Endodermal cell (in vitro differentiated cells): ENCODE measurements around the gene CRELD2. TPM values are rescaled to one million over a fixed set of nuclear protein-coding genes. Genes with fewer than 3 reads are reported as not detected.

Source experiments
- DNase-seq: peaks from one replicate; pipeline ENCODE4 v3.0.0-alpha.2; 2017
- H3K27ac ChIP-seq: 2 replicates; pipeline ENCODE4 v1.5.1; 2013; ENCODE audit warnings: mild to moderate bottlenecking, low read depth, low read length, moderate library complexity
- H3K27me3 ChIP-seq: 2 replicates; pipeline ENCODE4 v1.6.1; 2013; ENCODE audit warnings: mild to moderate bottlenecking, low read length, moderate library complexity; ENCODE audit not compliant: insufficient read depth, control insufficient read depth, poor library complexity, severe bottlenecking
- H3K36me3 ChIP-seq: 2 replicates; pipeline ENCODE4 v1.7.0; 2013; ENCODE audit warnings: mild to moderate bottlenecking, low read length, moderate library complexity; ENCODE audit not compliant: control insufficient read depth, insufficient read depth
- H3K4me1 ChIP-seq: one replicate; pipeline ENCODE4 v1.7.0; 2013; ENCODE audit warnings: low read length; ENCODE audit not compliant: control insufficient read depth, insufficient read depth
- H3K4me3 ChIP-seq: 2 replicates; pipeline ENCODE4 v1.5.1; 2013; ENCODE audit warnings: mild to moderate bottlenecking, low read length, moderate library complexity
- H3K9ac ChIP-seq: 2 replicates; pipeline ENCODE4 v1.6.1; 2013; ENCODE audit warnings: mild to moderate bottlenecking, low read length, moderate library complexity; ENCODE audit not compliant: poor library complexity, severe bottlenecking; ENCODE audit errors: extremely low read depth
- H3K9me3 ChIP-seq: 2 replicates; pipeline ENCODE4 v1.6.1; 2013; ENCODE audit warnings: mild to moderate bottlenecking, low read length, moderate library complexity; ENCODE audit not compliant: control insufficient read depth
- H3K27ac Mint-ChIP-seq: 2 replicates; pipeline ENCODE4 v1.8.0; 2020; ENCODE audit warnings: mixed read lengths
- H3K27me3 Mint-ChIP-seq: 2 replicates; pipeline ENCODE4 v1.8.0; 2021; ENCODE audit warnings: mild to moderate bottlenecking, mixed read lengths; ENCODE audit not compliant: insufficient read depth
- H3K36me3 Mint-ChIP-seq: 2 replicates; pipeline ENCODE4 v1.8.0; 2020; ENCODE audit warnings: low read depth, mixed read lengths
- H3K4me1 Mint-ChIP-seq: 2 replicates; pipeline ENCODE4 v1.8.0; 2020; ENCODE audit warnings: mixed read lengths
- H3K4me3 Mint-ChIP-seq: 2 replicates; pipeline ENCODE4 v1.8.0; 2020; ENCODE audit warnings: mild to moderate bottlenecking, moderate library complexity, mixed read lengths
- H3K9me3 Mint-ChIP-seq: 2 replicates; pipeline ENCODE4 v1.8.0; 2020; ENCODE audit warnings: mild to moderate bottlenecking, mixed read lengths
- CTCF ChIP-seq: fragments of 200-600 bp; sonication (generic); conservative IDR thresholded peaks from 2 replicates; pipeline ENCODE4 v1.5.0; 2021; ENCODE audit warnings: antibody characterized with exemption, mild to moderate bottlenecking
- WGBS, 2 experiments: methylation state at CpG; one replicate each; pipeline versions ENCODE4 v1.1.5 to v1.1.7; 2013; ENCODE audit warnings: missing lambda C conversion rate in 2 of 2, mixed read lengths in 1 of 2; ENCODE audit not compliant: insufficient coverage in 1 of 2, insufficient read length in 1 of 2; 5-methylcytosine and 5-hydroxymethylcytosine counted together
- total RNA-seq, 2 donors: library from RNA; stranded (reverse); fragmentation: NEBNext Ultra II Directional in 1 of 2; extraction: Animal tissue kit (Norgen Biotek cat#: 25700) in 1 of 2; gene quantifications; 2 replicates in 1 of 2; 3 replicates in 1 of 2; pipeline ENCODE4 v1.2.1, GENCODE V29; 2021

The CRELD2 gene
- total RNA-seq, 2 donors from 2014 or later, result 39.8 to 62.9 TPM

GRCh38 chr22:49956914-49957825 is 38.7 kb downstream of the CRELD2 start:
- Histone ChIP-seq H3K27me3 (no peaks in the 10 kb centered on the region), H3K27ac (no peak overlapping the region), H3K4me3 (no peak overlapping the region), H3K36me3 (no peaks in the 10 kb centered on the region), H3K4me1 (peaks cover 4% of the 10 kb centered on the region), H3K9me3 (no peaks in the 10 kb centered on the region), H3K9ac (no peak overlapping the region)
- no peak overlapping the region for H3K27ac Mint-ChIP-seq
- peaks cover 4% of the 10 kb centered on the region for H3K4me1 Mint-ChIP-seq
- no peak overlapping the region for H3K4me3 Mint-ChIP-seq
- no peaks in the 10 kb centered on the region for H3K9me3 Mint-ChIP-seq
- DNase-seq, result peak; percentile 43
- H3K36me3 Mint-ChIP-seq, result no peaks in the 10 kb centered on the region
- 89 to 95% methylated on average over 7 to 19 of the region's 20 CpGs for WGBS, 2 experiments
- TF ChIP-seq CTCF, result no peak
- no peaks in the 10 kb centered on the region for H3K27me3 Mint-ChIP-seq

GRCh38 chr22:49957826-49958365 is 39.5 kb downstream of the CRELD2 start:
- H3K4me1 Mint-ChIP-seq, result peaks cover 4% of the 10 kb centered on the region
- H3K4me3 Mint-ChIP-seq, result no peak overlapping the region
- H3K27me3 Mint-ChIP-seq, result no peaks in the 10 kb centered on the region
- Histone ChIP-seq H3K4me3 (no peak overlapping the region), H3K9ac (no peak overlapping the region), H3K36me3 (peaks cover 4% of the 10 kb centered on the region), H3K27ac (no peak overlapping the region), H3K4me1 (peaks cover 8% of the 10 kb centered on the region), H3K27me3 (no peaks in the 10 kb centered on the region), H3K9me3 (no peaks in the 10 kb centered on the region)
- no peaks in the 10 kb centered on the region for H3K36me3 Mint-ChIP-seq
- 93% methylated on average over 9 to 12 of the region's 12 CpGs for WGBS, 2 experiments
- TF ChIP-seq CTCF, result no peak
- no peaks in the 10 kb centered on the region for H3K9me3 Mint-ChIP-seq
- DNase-seq, result peak; percentile 51
- no peak overlapping the region for H3K27ac Mint-ChIP-seq

- Mint-ChIP-seq H3K27ac (no peak overlapping the region), H3K27me3 (no peaks in the 10 kb centered on the region), H3K36me3 (peaks cover 2% of the 10 kb centered on the region), H3K9me3 (no peaks in the 10 kb centered on the region), H3K4me3 (no peak overlapping the region), H3K4me1 (peaks cover 4% of the 10 kb centered on the region)
- Histone ChIP-seq H3K36me3 (peaks cover 10% of the 10 kb centered on the region), H3K9ac (no peak overlapping the region), H3K9me3 (no peaks in the 10 kb centered on the region), H3K4me1 (peaks cover 9% of the 10 kb centered on the region), H3K4me3 (no peak overlapping the region), H3K27me3 (no peaks in the 10 kb centered on the region), H3K27ac (no peak overlapping the region)
- WGBS, 2 experiments, result 91 to 93% methylated on average over 15 to 16 of the region's 16 CpGs
- TF ChIP-seq CTCF, result no peak
- DNase-seq, result no peak
Observed at GRCh38 chr22:49958366-49958921, 40.0 kb downstream of the CRELD2 start.
